SK-N-MC (cell line): ENCODE results near the gene CTNND2.

Source experiments
- EZH2 ChIP-seq: fragments of 200-600 bp; sonication (generic); IDR thresholded peaks from one replicate; pipeline ENCODE4 v1.6.1; 2017; ENCODE audit warnings: antibody characterized with exemption
- FOXP2 ChIP-seq: optimal IDR thresholded peaks from 2 replicates; pipeline ENCODE3; 2011; ENCODE audit warnings: mild to moderate bottlenecking, moderate library complexity; ENCODE audit not compliant: insufficient read depth; ENCODE audit errors: extremely low read length, control extremely low read depth
- POLR2AphosphoS5 ChIP-seq: IDR thresholded peaks from 2 replicates; pipeline ENCODE4 v1.6.1; 2012; ENCODE audit warnings: mild to moderate bottlenecking, low read depth, low read length, borderline replicate concordance

DNA sequence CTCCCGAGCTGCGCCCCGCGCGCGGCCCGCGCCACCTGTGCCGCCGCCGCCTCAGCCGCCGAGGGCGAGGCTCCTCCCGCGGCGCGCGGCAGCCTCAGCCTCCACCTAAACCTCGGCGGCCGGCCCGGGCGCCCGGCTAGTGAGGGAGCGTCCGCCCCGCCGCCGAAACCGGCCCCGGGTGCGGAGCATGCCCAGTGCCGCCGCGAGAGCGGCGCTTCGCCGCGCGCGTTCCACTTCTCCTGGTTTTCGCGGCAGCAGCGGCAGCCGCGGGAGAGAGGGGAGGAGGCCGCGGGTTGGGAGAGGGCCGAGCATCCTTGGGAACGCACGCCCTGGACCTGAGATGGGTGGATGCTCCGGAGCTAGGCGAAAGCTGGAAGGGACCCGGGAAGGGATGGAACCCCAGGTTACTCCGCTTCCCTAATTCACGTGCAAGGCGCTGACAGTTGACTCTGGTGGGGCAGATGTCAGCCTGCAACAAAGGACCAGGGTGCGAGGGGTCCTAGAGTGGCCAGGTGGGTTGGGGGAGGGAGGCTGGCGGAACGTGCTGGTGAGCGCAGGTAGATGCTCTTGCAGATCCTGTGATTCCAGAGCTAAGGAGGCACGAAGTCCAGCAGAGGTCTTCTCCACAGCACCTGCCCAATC is at the start of gene CTNND2:
- no peak for TF ChIP-seq EZH2
- no peak for TF ChIP-seq POLR2AphosphoS5
- no peak for TF ChIP-seq FOXP2
